AG09319 (cell line): ENCODE results near the gene CTR9.
"Not testable (repeated sequence)": the region's sequence is repeated elsewhere in the genome, so short reads cannot be mapped to it uniquely, and the experiment has no call there.

Experiments
- DNase-seq: peaks from one replicate; pipeline ENCODE4 v3.0.0-alpha.2; 2010; ENCODE audit warnings: low read depth; ENCODE audit errors: extremely low read depth
- TF ChIP-seq, protein P1 (sequence below): IDR thresholded peaks from 2 replicates; pipeline ENCODE4 v1.5.1; 2011; ENCODE audit warnings: low read depth, mild to moderate bottlenecking, inconsistent platforms, low read length, moderate library complexity

CTR9 gene

DNA sequence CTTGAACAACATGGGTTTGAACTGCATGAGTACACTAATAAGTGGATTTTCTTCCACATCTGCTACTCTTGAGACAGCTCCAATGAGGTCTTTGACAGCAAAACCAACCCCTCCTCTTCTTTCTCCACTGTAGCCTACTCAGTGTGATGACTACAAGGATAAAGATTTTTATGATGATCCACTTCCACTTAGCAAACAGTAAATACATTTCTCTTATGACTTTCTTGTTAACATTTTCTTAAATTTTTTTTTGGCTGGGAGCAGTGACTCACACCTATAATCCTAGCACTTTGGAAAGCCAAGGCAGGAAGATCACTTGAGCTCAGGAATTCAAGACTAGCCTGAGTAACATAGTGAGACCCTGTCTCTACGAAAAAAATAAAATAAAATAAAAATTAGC, 67.5 kb downstream of the CTR9 start:
- TF ChIP-seq, protein P1, sequence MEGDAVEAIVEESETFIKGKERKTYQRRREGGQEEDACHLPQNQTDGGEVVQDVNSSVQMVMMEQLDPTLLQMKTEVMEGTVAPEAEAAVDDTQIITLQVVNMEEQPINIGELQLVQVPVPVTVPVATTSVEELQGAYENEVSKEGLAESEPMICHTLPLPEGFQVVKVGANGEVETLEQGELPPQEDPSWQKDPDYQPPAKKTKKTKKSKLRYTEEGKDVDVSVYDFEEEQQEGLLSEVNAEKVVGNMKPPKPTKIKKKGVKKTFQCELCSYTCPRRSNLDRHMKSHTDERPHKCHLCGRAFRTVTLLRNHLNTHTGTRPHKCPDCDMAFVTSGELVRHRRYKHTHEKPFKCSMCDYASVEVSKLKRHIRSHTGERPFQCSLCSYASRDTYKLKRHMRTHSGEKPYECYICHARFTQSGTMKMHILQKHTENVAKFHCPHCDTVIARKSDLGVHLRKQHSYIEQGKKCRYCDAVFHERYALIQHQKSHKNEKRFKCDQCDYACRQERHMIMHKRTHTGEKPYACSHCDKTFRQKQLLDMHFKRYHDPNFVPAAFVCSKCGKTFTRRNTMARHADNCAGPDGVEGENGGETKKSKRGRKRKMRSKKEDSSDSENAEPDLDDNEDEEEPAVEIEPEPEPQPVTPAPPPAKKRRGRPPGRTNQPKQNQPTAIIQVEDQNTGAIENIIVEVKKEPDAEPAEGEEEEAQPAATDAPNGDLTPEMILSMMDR, result no peak
- DNase-seq, result peak; percentile 18

DNA sequence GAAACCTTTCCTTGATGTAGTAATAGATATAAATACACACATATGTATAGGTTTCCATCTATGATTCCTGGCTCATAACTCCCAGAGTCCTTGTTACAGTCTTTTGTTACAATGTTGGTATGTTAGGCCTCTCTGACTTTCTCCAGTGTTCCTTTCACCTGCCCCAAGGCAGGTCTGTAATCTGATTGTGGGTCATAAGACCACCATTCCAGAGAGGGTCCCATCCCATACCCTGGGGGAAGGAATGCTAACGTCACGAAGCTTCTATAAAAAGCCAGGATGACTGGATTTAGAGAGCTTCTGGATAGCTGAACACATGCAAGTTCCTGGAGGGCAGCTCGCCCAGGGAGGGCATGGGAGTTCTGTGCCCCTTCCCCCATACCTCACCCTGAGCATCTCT, 71.4 kb downstream of the CTR9 start:
- not testable (repeated sequence) for DNase-seq

DNA sequence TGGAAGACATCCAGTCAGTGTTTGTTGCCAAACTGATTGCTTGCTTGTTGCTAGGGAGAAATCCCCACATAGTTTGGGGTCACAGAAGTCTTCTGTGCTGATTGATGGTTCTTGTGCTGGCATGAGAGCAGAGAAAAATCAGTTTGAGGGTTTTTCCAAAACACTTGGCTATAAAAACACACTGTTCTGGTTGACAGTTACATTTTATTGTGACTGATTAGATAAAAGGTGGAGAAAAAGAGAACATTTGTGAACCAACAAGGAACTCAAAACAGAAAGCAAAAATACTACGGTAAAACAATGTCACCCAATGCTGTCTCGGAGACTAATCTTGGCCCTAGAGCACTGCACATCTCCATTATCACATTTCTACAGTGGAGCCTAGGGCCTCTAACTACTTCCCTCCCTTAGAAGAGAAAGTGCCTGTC, 72.1 kb downstream of the CTR9 start:
- DNase-seq, result no peak

DNA sequence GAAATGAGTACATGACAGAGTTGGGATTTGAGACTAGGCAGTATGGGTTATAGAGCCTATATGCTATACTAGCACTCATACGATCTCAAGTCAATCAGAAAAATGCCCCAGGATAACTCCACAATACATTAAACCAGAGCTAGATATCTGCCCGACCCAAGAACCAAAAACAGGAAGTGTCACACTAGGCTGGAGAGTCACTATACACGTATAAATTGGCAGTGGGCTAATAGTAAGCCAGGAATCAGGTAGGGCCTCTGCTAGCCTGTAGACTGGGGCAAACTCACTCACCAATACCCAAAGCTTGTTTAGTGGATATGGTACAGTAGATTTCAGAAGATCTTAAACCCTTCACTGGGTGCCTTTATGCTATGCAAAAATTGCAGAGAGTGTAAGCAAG, 73.8 kb downstream of the CTR9 start:
- no peak for DNase-seq
- TF ChIP-seq, protein P1, result no peak

More for the DNA sequence above, 72.1 kb downstream of the CTR9 start:
- TF ChIP-seq, protein P1, result no peak

DNA sequence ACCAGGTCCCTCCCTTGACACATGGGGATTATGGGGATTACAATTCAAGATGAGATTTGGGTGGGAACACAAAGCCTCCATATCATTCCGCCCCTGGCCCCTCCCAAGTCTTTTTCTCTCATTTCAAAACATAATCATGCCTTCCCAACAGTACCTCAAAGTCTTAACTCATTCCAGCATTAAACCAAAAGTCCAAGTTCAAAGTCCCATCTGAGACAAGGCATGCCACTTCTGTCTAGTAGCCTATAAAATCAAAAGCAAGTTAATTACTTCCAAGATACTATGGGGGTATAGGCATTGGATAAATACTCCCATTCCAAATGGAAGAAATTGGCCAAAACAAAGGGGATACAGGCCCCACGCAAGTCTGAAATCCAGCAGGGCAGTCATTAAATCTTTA, 77.4 kb downstream of the CTR9 start:
- no peak for DNase-seq
- TF ChIP-seq, protein P1, result no peak

DNA sequence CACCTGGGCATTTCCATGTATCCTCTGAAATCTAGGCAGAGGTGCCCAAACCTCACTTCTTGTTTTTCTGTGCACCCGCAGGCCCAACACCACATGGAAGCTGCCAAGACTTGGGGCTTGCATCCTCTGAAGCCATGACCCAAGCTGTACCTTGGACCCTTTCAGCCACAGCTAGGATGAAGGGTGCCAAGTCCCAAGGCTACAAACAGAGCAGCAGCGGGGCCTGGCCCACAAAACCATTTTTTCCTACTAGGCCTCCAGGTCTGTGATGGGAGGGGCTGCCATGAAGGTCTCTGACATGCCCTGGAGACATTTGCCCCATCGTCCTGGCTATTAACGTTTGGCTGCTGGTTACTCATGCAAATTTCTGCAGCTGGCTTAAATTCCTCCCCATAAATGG, 78.1 kb downstream of the CTR9 start:
- TF ChIP-seq, protein P1, result no peak
- no peak for DNase-seq
